Naive B cell (primary cell): ENCODE results near the gene KANSL3. TPM values are rescaled to one million over a fixed set of nuclear protein-coding genes. Genes with fewer than 3 reads are reported as not detected.
"Not testable (repeated sequence)": the region's sequence is repeated elsewhere in the genome, so short reads cannot be mapped to it uniquely, and the experiment has no call there.

Experiments
- ATAC-seq, 2 donors: fragments of 150-1000 bp; cut with Tn5 transposase; 2 replicates each; pipeline ENCODE4 v1.10.0; 2021; ENCODE audit warnings: low read depth in 2 of 2, mild to moderate bottlenecking in 2 of 2, moderate library complexity in 2 of 2
- DNase-seq: peaks from one replicate; pipeline ENCODE4 v3.0.0; 2022
- H3K27ac Mint-ChIP-seq, 6 donors: one replicate each; pipeline ENCODE4 v1.8.0; 2020 to 2022; ENCODE audit warnings: mild to moderate bottlenecking in 6 of 6, mixed read lengths in 6 of 6, moderate library complexity in 5 of 6, inconsistent platforms in 2 of 6
- H3K27me3 Mint-ChIP-seq, 3 donors: one replicate each; pipeline ENCODE4 v1.8.0; 2021 to 2022; ENCODE audit warnings: mixed read lengths in 3 of 3, mild to moderate bottlenecking in 1 of 3
- H3K36me3 Mint-ChIP-seq, 2 donors: one replicate each; pipeline ENCODE4 v1.8.0; 2020 to 2022; ENCODE audit warnings: mixed read lengths in 2 of 2, inconsistent platforms in 1 of 2, mild to moderate bottlenecking in 1 of 2
- H3K4me1 Mint-ChIP-seq, 3 donors: one replicate each; pipeline ENCODE4 v1.8.0; 2020 to 2022; ENCODE audit warnings: mixed read lengths in 3 of 3, inconsistent platforms in 1 of 3, mild to moderate bottlenecking in 1 of 3, moderate library complexity in 1 of 3
- H3K4me3 Mint-ChIP-seq, 8 donors: one replicate each; pipeline ENCODE4 v1.8.0; 2020 to 2022; ENCODE audit warnings: mild to moderate bottlenecking in 8 of 8, mixed read lengths in 8 of 8, moderate library complexity in 8 of 8, inconsistent platforms in 2 of 8
- H3K9me3 Mint-ChIP-seq, 7 donors: one replicate each; pipeline ENCODE4 v1.8.0; 2020 to 2022; ENCODE audit warnings: mixed read lengths in 7 of 7, mild to moderate bottlenecking in 5 of 7, inconsistent platforms in 2 of 7, moderate library complexity in 1 of 7
- polyA plus RNA-seq, 6 donors: library from polyadenylated mRNA; unstranded; fragments of 300-500 nt; fragmentation: Illumina TruSeq; gene quantifications; one replicate each; pipeline ENCODE4 v1.2.3, GENCODE V29; 2021; ENCODE audit warnings: low read depth in 6 of 6

Gene KANSL3
- polyA plus RNA-seq, 6 donors from 2014 or later = 1.1 to 15.6 (median 8.0) TPM

- peaks cover 0 to 19% (median 2%) of the 10 kb centered on the region in 3 donors for H3K4me1 Mint-ChIP-seq
- no peaks in the 10 kb centered on the region for H3K27me3 Mint-ChIP-seq
- DNase-seq (no peak), ATAC-seq (no peak)
- H3K4me3 Mint-ChIP-seq = no peak overlapping the region
- H3K36me3 Mint-ChIP-seq = peaks cover 0 to 7% of the 10 kb centered on the region in 2 donors
- peak overlapping the region in 3 of 6 donors; percentile 35 to 94 (median 56) for H3K27ac Mint-ChIP-seq
- H3K9me3 Mint-ChIP-seq = no peaks in the 10 kb centered on the region
These were observed 81.4 kb downstream of the KANSL3 start for GRCh38 chr2:96556441-96557330.

- ATAC-seq = no peak
- H3K4me1 Mint-ChIP-seq = peaks cover 0 to 19% (median 2%) of the 10 kb centered on the region in 3 donors
- no peaks in the 10 kb centered on the region for H3K9me3 Mint-ChIP-seq
- H3K4me3 Mint-ChIP-seq = peak overlapping the region in 1 of 8 donors; percentile 51
- H3K36me3 Mint-ChIP-seq = peaks cover 0 to 8% of the 10 kb centered on the region in 2 donors
- H3K27ac Mint-ChIP-seq = peak overlapping the region in 1 of 6 donors; percentile 24
- H3K27me3 Mint-ChIP-seq = no peaks in the 10 kb centered on the region
- DNase-seq = no peak
These were observed 82.9 kb downstream of the KANSL3 start for GRCh38 chr2:96555146-96555610.

DNA sequence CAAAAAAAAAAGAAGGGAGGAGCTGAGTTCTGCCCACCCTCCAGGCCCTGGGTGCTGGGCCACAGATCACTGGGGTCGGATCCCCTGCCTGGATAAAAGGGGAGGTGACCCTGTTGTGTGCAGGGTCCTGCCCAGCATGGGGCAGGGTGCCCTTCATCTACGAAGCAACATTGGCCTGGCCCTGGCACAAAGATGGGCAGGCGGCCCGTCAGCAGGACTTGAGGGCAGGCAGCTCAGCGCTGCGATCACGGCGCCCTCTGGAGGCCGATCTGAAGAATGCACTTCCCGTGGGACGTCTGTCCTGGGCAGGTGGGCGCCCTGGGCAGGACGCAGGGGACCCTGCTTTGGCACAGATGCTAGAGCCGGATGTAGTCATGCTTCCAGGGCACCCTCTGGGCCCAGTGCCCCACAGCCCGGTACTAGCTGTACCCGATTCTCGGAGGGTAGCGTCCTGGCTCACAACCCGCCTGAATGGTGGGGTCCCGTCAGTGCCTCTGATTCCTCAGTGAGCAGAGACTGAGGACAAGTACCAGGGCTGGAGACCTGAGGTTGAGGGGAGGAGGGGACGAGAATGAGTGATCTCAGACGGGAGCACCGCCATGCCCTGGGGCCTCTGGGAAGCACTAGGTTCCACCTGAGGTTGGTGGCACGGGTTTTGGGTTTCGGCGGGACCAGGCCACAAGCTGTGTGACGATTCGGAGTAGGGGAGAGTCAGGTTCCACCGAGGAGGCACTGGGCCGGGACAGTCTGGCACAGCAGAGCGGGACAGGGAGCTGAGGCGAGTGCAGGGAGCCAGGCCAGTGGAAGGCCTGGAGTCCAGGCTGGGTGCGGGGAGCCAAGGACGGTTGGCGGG is 83.6 kb downstream of the KANSL3 start:
- Mint-ChIP-seq H3K36me3 (peaks cover 0 to 8% of the 10 kb centered on the region in 2 donors), H3K4me3 (peak overlapping the region in 6 of 8 donors; percentile 23 to 74 (median 38)), H3K4me1 (peaks cover 0 to 19% (median 2%) of the 10 kb centered on the region in 3 donors), H3K27me3 (no peaks in the 10 kb centered on the region), H3K9me3 (no peaks in the 10 kb centered on the region), H3K27ac (peak overlapping the region in 4 of 6 donors; percentile 27 to 72 (median 44))
- ATAC-seq (peak; percentile 61 to 81), DNase-seq (peak; percentile 72)

DNA sequence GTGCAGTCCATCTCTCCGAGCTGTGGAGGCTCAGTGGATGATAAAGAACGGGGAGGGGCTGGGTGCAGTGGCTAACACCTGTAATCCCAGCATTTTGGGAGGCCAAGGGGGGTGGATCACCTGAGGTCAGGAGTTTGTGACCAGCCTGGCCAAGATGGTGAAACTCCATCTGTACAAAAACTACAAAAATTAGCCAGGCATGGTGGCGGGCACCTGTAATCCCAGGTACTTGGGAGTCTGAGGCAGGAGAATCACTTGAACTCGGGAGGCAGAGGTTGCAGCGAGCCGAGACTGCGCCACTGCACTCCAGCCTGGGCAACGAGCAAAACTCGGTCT is 84.2 kb downstream of the KANSL3 start:
- not testable (repeated sequence) for H3K9me3 Mint-ChIP-seq, ATAC-seq, H3K36me3 Mint-ChIP-seq, DNase-seq, H3K27me3 Mint-ChIP-seq
- peaks cover 0 to 19% (median 2%) of the 10 kb centered on the region in 3 donors for H3K4me1 Mint-ChIP-seq
- peak overlapping the region in 4 of 8 donors; percentile 23 to 74 (median 33) for H3K4me3 Mint-ChIP-seq
- peak overlapping the region in 4 of 6 donors; percentile 36 to 77 (median 62) for H3K27ac Mint-ChIP-seq

- peak overlapping the region in 2 of 6 donors; percentile 77 to 78 for H3K27ac Mint-ChIP-seq
- ATAC-seq = no peak
- peaks cover 0 to 8% of the 10 kb centered on the region in 2 donors for H3K36me3 Mint-ChIP-seq
- H3K4me3 Mint-ChIP-seq = peak overlapping the region in 3 of 8 donors; percentile 23 to 74 (median 34)
- peaks cover 0 to 19% (median 2%) of the 10 kb centered on the region in 3 donors for H3K4me1 Mint-ChIP-seq
- no peaks in the 10 kb centered on the region for H3K9me3 Mint-ChIP-seq
- no peak for DNase-seq
- H3K27me3 Mint-ChIP-seq = no peaks in the 10 kb centered on the region
These were observed 84.7 kb downstream of the KANSL3 start for GRCh38 chr2:96553176-96553956.

DNA sequence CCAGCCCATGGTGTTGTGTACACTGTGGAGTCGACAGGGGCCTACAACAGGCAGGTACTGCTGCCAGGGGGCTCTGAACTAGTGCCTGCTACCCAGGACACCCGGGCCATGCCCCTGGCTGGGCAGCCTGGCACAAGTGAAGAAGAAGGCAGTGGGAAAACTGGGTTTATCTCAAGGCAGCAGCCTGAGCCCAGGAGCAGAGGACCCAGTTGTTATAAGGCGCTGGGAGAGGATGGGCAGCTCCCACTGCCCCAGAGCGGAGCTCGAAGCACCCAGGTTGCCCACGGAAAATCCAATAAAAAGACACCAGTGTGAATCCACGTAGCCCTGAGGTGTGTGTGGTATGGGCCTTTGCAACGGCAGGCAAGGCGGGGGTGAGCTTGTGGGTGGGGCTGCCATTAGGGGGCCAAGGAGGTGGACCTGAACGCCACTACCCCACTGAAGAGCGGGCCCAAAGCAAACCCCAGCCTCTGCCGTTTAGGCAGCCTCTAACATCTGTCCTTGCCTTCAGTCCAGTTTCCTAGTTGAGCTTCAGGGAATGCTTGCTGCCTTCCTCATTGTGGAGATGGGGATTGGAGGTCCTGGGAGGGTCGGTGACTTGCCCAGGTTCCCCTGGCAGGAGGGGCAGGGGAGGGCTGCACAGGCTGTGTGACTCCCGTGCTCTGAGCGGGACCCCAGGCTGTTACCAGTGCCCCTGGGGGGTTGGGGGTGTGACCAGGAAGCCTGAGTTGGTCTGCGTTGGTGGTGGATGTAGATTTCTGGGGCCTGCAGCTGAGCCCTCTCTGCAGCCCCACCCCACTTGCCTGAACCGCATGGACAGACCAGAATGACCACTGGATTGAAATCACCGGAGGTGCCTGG is 85.6 kb downstream of the KANSL3 start:
- Mint-ChIP-seq H3K4me3 (peak overlapping the region in 2 of 8 donors; percentile 9 to 53), H3K4me1 (peaks cover 2 to 19% (median 3%) of the 10 kb centered on the region in 3 donors), H3K36me3 (peaks cover 0 to 8% of the 10 kb centered on the region in 2 donors), H3K27me3 (no peaks in the 10 kb centered on the region), H3K9me3 (no peaks in the 10 kb centered on the region), H3K27ac (peak overlapping the region in 3 of 6 donors; percentile 57 to 78 (median 77))
- DNase-seq (no peak), ATAC-seq (no peak)

DNA sequence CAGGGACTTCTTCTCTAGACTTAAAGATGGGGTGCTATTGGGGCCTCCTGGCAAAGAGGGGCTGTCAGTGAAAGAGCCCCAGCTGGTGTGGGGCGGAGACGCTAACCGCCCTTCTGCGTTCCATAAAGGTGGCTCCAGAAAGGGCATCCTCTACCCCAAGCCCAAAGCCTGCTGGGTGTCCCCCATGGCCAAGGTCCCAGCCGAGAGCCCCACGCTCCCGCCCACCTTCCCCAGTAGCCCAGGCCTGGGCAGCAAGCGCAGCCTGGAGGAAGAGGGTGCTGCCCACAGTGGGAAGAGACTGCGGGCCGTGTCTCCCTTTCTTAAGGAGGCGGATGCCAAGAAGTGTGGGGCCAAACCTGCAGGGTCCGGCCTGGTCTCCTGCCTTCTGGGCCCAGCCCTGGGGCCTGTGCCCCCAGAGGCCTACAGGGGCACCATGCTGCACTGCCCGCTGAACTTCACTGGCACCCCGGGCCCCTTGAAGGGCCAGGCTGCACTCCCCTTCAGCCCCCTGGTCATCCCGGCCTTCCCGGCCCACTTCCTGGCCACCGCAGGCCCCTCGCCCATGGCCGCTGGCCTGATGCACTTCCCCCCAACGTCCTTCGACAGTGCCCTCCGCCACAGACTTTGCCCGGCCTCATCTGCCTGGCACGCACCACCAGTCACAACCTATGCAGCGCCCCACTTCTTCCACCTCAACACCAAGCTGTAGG is 86.4 kb downstream of the KANSL3 start:
- Mint-ChIP-seq H3K27me3 (no peaks in the 10 kb centered on the region), H3K4me3 (no peak overlapping the region), H3K36me3 (peaks cover 0 to 8% of the 10 kb centered on the region in 2 donors), H3K27ac (peak overlapping the region in 2 of 6 donors; percentile 57 to 77), H3K4me1 (peaks cover 6 to 24% (median 8%) of the 10 kb centered on the region in 3 donors), H3K9me3 (no peaks in the 10 kb centered on the region)
- no peak for ATAC-seq
- no peak for DNase-seq

- Mint-ChIP-seq H3K4me1 (peaks cover 6 to 25% (median 12%) of the 10 kb centered on the region in 3 donors), H3K36me3 (peaks cover 0 to 8% of the 10 kb centered on the region in 2 donors), H3K4me3 (no peak overlapping the region), H3K27ac (no peak overlapping the region), H3K9me3 (no peaks in the 10 kb centered on the region), H3K27me3 (no peaks in the 10 kb centered on the region)
- no peak for DNase-seq
- ATAC-seq = no peak
These were observed 87.1 kb downstream of the KANSL3 start for GRCh38 chr2:96550787-96551604.

DNA sequence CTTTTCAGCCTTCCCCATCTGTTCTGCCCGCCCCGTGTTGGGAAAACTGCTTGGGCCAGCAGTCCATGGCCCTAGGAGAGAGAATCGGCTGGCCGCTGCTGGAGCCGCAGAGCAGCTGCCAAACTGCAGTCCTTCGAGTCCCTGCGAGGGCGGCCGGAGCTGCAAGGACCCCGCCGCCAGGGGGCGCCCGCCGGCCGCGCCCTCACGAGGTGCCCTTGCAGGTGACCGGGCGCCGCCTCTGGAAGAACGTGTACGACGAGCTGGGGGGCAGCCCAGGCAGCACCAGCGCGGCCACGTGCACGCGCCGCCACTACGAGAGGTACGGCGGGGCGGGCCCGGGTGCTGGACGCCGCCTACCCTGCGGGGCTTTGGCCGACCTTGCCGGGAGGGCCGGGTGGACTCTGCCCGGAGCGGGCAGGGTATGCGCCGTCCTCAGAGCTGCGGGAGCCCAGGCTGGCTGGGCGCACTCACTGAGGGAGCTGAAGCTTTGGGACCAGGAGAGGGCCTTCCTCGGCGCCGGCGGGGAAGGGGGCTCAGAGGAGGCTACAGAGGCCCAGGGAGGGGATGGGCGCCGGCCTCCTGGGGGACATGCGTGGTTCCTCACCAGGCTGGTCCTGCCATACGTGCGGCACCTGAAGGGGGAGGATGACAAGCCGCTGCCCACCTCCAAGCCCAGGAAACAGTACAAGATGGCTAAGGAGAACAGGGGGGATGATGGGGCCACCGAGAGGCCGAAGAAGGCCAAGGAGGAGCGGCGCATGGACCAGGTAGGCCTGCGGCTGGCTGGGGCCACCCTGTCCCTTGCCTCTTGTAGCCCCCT is 87.9 kb downstream of the KANSL3 start:
- ATAC-seq = no peak
- Mint-ChIP-seq H3K4me1 (peaks cover 6 to 30% (median 13%) of the 10 kb centered on the region in 3 donors), H3K27me3 (no peaks in the 10 kb centered on the region), H3K27ac (peak overlapping the region in 2 of 6 donors; percentile 24 to 47), H3K36me3 (peaks cover 0 to 8% of the 10 kb centered on the region in 2 donors), H3K4me3 (peak overlapping the region in 1 of 8 donors; percentile 62), H3K9me3 (no peaks in the 10 kb centered on the region)
- no peak for DNase-seq

- H3K27ac Mint-ChIP-seq = peak overlapping the region in 2 of 6 donors; percentile 22 to 47
- ATAC-seq = no peak
- no peaks in the 10 kb centered on the region for H3K27me3 Mint-ChIP-seq
- no peak overlapping the region for H3K4me3 Mint-ChIP-seq
- DNase-seq = no peak
- peaks cover 4 to 8% of the 10 kb centered on the region in 2 donors for H3K36me3 Mint-ChIP-seq
- H3K4me1 Mint-ChIP-seq = peaks cover 10 to 28% (median 13%) of the 10 kb centered on the region in 3 donors
- H3K9me3 Mint-ChIP-seq = no peaks in the 10 kb centered on the region
These were observed 88.7 kb downstream of the KANSL3 start for GRCh38 chr2:96549466-96549785.
